Progenitor cell of endocrine pancreas (in vitro differentiated cells): ENCODE results near the gene FOXD2. TPM values are rescaled to one million over a fixed set of nuclear protein-coding genes. Genes with fewer than 3 reads are reported as not detected.
A peak's percentile ranks its signal among the peaks of the same experiment; 100 is the strongest.

Experiments
- DNase-seq: peaks from one replicate; pipeline ENCODE4 v3.0.0; 2021; ENCODE audit warnings: low spot score; ENCODE audit not compliant: unreplicated experiment
- H3K27ac Mint-ChIP-seq: 2 replicates; pipeline ENCODE4 v1.8.0; 2021; ENCODE audit warnings: mild to moderate bottlenecking, moderate library complexity, mixed read lengths
- H3K27me3 Mint-ChIP-seq: 2 replicates; pipeline ENCODE4 v1.8.0; 2021; ENCODE audit warnings: mixed read lengths
- H3K36me3 Mint-ChIP-seq: 2 replicates; pipeline ENCODE4 v1.8.0; 2022; ENCODE audit warnings: mixed read lengths; ENCODE audit not compliant: insufficient read depth
- H3K4me1 Mint-ChIP-seq: 2 replicates; pipeline ENCODE4 v1.8.0; 2021; ENCODE audit warnings: low read depth, mixed read lengths
- H3K4me3 Mint-ChIP-seq: 2 replicates; pipeline ENCODE4 v1.8.0; 2021; ENCODE audit warnings: low read depth, mild to moderate bottlenecking, moderate library complexity, mixed read lengths
- H3K9me3 Mint-ChIP-seq: 2 replicates; pipeline ENCODE4 v1.8.0; 2021; ENCODE audit warnings: low read depth, mixed read lengths
- total RNA-seq: library from RNA; stranded (reverse); gene quantifications from 2 replicates; pipeline ENCODE4 v1.2.1, GENCODE V29; 2021
- TF ChIP-seq, protein P1 (sequence below): fragments of 200-600 bp; sonication (generic); IDR thresholded peaks from one replicate; pipeline ENCODE4 v1.5.0; 2021; ENCODE audit warnings: antibody characterized with exemption, mild to moderate bottlenecking; ENCODE audit not compliant: unreplicated experiment

The FOXD2 gene
- total RNA-seq, 1 donor from 2014 or later = 0.05 TPM

DNA sequence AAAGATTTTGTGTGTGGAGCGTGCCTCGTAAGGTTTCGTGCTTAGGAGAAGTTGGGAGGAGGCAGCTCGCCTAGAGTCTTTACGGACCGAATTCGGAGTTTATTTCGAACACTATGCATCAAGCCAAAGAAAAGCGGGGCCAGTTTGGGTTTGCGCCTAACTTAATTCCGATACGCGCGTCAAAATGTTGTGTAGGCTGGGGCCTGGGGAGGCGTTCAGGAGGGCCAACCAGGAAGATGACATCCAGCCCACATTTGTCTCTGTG lies 6.4 kb downstream of the FOXD2 start:
- Mint-ChIP-seq H3K4me3 (peak overlapping the region; percentile 22), H3K36me3 (no peaks in the 10 kb centered on the region), H3K27me3 (no peaks in the 10 kb centered on the region), H3K4me1 (peaks cover 12% of the 10 kb centered on the region), H3K27ac (peak overlapping the region; percentile 7), H3K9me3 (no peaks in the 10 kb centered on the region)
- no peak for DNase-seq
- TF ChIP-seq, protein P1, sequence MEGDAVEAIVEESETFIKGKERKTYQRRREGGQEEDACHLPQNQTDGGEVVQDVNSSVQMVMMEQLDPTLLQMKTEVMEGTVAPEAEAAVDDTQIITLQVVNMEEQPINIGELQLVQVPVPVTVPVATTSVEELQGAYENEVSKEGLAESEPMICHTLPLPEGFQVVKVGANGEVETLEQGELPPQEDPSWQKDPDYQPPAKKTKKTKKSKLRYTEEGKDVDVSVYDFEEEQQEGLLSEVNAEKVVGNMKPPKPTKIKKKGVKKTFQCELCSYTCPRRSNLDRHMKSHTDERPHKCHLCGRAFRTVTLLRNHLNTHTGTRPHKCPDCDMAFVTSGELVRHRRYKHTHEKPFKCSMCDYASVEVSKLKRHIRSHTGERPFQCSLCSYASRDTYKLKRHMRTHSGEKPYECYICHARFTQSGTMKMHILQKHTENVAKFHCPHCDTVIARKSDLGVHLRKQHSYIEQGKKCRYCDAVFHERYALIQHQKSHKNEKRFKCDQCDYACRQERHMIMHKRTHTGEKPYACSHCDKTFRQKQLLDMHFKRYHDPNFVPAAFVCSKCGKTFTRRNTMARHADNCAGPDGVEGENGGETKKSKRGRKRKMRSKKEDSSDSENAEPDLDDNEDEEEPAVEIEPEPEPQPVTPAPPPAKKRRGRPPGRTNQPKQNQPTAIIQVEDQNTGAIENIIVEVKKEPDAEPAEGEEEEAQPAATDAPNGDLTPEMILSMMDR = no peak

DNA sequence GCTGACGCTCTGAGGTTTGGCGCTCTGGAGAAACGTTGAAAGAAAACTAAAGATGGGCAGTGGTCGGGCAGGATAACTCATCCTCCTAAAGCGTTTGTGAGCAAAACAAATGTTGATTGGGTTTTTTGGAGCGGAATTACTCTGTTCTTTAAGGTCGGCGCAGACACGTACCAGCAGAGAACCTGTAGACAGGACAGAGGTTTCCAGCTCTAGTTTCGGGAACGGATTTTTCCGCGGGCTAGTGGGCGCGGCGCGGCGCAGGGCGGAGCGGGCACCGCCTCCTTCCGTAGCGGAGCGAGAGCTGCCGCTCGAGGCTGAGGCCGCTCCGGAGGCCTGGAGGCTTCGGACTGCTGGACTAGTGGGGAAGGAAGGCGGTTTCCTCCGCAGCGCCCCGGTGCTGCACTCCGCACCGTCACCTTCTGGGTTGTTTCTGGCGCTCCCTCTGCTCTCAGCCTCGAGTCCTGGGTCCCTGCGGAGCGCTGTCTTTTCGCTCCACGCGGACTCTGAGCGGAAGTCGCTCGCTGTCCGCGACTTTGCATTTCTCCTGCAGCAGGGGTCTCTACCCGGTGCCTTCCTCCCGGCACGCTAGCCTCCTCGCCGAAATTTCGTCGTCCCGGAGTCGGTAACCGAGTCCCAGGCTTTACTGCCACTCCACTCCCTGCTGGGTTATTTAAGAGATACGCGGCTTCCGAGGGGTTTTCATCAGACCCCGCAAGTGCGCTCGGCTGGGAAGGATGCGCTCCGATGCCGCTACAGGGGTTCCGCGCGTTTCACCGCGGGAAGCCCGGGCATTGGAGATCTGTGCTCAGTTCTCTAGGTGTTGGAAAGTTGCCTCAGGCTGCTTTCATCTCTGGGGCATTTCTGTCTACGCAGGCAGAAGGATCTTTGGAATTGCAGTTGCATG lies 7.0 kb downstream of the FOXD2 start:
- Mint-ChIP-seq H3K27me3 (no peaks in the 10 kb centered on the region), H3K4me3 (peak overlapping the region; percentile 22), H3K27ac (peak overlapping the region; percentile 7), H3K9me3 (no peaks in the 10 kb centered on the region), H3K36me3 (no peaks in the 10 kb centered on the region), H3K4me1 (peaks cover 12% of the 10 kb centered on the region)
- TF ChIP-seq, protein P1 = no peak
- DNase-seq = no peak

DNA sequence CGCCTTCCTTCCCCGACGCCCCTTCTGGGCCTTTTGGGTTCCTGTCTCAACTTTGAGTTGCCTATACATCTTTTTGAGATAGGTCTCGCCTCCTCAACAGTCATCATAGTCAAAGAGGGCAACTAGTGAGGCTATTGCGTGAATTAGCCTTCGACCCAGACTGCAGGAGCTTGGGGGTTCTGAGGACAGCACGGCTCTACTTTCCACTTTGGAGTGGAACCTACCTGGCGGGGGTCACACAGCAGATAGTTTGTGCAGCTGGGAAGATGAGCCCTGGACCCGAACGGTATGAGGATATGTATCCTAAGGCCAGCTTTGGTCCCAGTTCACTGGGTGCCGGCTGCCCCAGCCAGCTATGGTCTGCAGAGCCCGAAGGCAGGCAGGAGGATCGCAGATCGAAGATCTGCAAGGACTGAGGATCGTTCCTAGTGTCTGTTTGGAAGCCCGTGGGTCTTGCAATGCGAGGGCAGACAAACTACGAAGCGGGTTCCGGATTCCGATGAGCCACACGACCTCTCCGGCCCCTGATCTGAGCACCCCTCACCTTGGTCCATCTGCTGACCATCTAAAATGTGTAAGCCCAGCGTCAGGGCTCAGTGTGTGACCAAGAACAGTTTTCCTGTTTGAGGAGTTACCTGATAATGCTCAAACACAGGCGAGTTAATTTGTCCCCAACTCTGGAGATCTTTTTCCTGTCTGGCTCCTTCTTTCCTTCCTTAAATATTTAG lies 8.1 kb downstream of the FOXD2 start:
- TF ChIP-seq, protein P1 = no peak
- Mint-ChIP-seq H3K9me3 (no peaks in the 10 kb centered on the region), H3K27me3 (no peaks in the 10 kb centered on the region), H3K27ac (no peak overlapping the region), H3K36me3 (no peaks in the 10 kb centered on the region), H3K4me1 (peaks cover 12% of the 10 kb centered on the region), H3K4me3 (no peak overlapping the region)
- DNase-seq = no peak

DNA sequence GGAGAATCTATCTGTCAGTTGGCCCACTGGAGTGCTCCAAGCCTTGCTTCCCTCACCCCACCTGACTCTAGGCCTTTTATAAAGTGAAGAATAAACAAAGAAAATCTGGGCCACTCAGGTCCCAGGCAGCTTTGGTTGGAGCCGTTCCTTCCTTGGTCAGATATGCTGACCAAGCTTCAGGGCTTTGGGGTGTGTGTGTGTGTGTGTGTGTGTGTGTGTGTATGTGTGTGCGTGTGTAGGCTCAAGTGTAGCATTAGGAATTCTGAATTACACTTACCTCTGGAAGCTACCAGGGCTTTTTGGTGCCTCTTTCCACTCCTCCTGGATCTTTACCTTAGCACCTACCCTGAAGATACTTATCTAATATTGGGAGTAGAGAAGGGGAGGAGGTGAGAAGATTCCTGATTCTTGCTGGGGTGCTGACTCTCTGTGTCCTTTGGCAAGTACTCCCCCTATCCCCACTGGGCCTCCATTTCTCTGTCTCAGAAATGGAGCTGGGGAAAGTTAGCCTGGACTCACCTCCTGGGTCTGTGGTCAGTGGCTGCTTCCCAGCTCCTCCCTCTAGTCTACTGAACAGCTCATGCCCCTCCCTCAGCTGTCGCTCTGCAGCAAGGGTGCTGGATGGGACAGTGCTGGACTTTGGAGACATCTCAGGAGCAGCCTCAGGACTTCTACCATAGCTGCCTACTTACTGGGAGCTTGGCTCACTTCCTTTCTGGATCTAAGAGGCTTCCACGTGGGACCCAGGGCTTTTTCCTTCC lies 10.8 kb downstream of the FOXD2 start:
- TF ChIP-seq, protein P1 = no peak
- no peak for DNase-seq
- Mint-ChIP-seq H3K27ac (no peak overlapping the region), H3K36me3 (no peaks in the 10 kb centered on the region), H3K4me3 (no peak overlapping the region), H3K4me1 (peaks cover 12% of the 10 kb centered on the region), H3K27me3 (no peaks in the 10 kb centered on the region), H3K9me3 (no peaks in the 10 kb centered on the region)
